Stimulated activated CD8-positive, alpha-beta memory T cell treated with anti-CD3 and anti-CD28 coated beads, Interleukin-2, amount 100 ng/mL, for 1 hour (primary cell): ENCODE data around the gene TMCC3.
"Not testable (repeated sequence)": the region's sequence is repeated elsewhere in the genome, so short reads cannot be mapped to it uniquely, and the experiment has no call there.

ENCODE experiments used
- DNase-seq, 2 donors: peaks; one replicate each; pipeline ENCODE4 v3.0.0-alpha.2; 2020; ENCODE audit warnings: low read depth in 2 of 2

The TMCC3 gene

GRCh38 chr12:94603434-94604365 is 46.7 kb downstream of the TMCC3 start:
- peak; percentile 14 to 18 for DNase-seq

DNA sequence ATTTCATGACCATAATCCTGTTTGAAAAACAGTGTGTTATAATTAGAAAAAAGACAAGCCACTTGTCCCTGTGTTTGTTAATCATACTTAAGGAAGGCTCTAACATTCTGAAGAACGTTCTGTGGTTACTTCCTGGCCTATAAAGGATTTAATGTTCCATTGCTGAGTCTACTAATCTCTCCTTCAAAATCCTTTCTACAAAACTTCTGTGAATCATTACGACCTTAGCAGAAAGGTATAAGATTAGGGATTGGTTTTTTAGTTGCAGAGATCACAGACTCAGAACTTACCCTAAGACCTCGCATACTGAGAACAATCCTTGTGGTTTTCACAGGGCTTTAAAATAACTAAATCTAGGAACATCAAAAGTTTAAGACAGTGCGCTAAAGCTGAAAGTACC is 48.3 kb downstream of the TMCC3 start:
- no peak for DNase-seq

DNA sequence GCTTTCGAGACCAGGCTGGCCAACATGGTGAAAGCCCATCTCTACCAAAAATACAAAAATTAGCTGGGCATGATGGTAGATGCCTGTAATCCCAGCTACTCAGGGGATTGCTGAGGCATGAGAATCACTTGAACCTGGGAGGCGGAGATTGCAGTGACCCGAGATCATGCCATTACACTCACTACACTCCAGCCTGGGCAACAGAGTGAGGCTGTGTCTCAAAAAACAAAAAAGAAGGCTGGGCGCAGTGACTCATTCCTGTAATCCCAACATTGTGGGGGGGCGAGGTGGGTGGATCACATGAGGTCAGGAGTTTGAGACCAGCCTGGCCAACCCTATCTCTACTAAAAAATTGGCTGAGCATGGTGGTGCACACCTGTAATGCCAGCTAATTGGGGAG is 49.0 kb downstream of the TMCC3 start:
- not testable (repeated sequence) for DNase-seq

DNA sequence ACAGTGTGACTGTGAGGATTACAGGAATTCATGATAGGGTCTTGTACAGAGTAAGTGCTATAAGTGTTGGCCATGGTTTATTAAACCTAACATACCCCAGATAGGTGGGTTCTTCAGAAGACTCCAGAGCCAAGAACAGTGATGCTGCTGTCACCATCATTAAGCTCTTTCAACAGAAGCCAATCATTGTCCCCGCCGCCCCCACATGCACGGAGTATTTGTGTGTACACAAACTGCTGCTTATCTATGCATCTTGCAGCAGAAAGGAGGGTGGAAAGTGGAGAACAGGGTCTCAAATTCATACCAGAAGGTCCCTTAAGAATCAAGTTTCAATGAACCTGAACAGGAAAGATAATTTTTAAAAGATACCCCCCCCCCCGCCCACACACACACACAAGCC is 51.2 kb downstream of the TMCC3 start:
- no peak for DNase-seq

GRCh38 chr12:94597268-94597667 is 53.1 kb downstream of the TMCC3 start:
- DNase-seq = no peak

GRCh38 chr12:94596596-94596995 is 53.8 kb downstream of the TMCC3 start:
- DNase-seq = no peak

DNA sequence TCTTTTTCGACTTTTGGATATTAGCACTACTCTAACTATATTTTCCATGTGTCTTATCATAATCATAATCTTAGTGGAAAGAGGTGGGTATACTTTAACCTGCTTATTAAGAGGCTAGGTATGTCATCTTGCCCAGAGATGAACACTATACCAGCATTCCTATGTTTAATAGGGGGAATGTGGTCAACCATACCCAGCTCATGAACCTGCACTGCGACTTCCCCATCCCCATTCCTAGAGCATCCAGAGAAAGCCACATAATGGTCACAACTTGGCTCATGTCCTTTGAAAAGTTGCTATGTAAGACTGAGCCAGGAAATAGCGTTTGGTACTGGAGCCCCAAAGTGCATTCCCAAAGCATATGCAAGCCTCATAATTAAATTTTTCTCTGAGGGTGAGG is 55.2 kb downstream of the TMCC3 start:
- DNase-seq = no peak

DNA sequence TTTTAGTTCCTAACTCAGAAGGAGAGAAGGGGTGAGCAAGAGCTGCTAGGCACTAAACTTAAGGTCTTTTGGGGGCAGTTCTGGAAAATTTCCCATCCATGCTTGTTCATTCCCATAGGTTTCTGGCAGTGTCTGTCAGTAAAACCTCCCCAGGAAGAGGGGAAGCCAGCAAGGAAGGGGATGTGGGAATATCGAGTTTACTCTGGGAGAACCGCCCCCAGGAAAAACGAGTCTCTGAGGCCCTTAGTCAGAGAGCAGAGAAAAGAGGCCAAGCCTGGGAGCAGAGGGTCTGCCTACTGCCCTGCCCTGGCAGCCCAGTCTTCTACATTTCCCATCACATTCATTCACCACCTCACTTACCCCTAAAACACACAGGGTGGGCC is 55.9 kb downstream of the TMCC3 start:
- DNase-seq = no peak

DNA sequence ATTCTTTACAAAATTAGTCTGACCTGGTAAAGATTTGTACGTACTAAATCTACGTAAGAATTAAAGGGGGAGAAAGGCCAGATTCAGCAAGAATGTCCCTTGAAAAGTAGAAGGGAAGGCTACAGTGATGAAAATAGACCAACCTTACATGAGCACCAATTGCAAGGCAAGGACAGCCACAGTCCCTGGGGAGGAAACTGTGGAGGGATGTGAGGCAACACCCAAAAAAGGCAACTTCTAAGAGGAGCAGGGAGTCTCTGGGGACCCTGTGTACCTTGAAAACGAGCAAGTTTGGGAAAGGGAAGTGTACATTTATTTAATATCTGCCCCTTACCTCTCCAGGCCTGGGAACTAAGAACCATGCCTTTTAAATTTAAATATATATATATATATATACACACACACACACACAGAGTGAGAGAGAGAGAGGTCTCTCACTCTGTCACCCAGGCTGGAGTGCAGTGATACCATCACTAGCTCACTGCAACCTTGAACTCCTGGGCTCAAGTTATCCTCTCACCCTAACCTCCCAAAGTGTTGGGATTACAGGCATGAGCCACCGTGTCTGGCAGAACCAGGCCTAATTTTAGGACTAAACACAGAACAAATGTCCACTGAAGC is 56.4 kb downstream of the TMCC3 start:
- DNase-seq = no peak

- DNase-seq = not testable (repeated sequence)
Observed at GRCh38 chr12:94592723-94593122, 57.6 kb downstream of the TMCC3 start.

- no peak for DNase-seq
Observed at GRCh38 chr12:94592080-94592479, 58.3 kb downstream of the TMCC3 start.

- DNase-seq = no peak
Observed at GRCh38 chr12:94590428-94590827, 59.9 kb downstream of the TMCC3 start.

DNA sequence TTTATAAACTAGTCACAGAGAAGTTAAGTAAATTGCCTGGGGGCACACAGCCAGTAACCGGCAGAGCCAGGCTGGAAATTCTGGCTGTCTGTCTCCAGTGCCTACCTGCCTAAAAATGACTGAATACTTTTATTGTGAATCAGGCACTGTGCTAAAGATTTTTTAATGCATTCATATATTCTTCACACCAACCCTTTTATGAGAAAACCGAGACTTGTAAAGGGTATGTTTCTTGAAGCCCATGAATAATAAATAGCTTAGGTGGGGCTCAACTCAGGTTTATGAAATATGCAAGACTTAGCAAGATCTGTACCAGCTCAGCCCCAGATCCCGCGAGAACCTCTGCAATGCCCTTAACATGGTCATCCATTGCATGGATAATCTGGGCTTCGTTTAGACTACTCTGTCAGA is 60.8 kb downstream of the TMCC3 start:
- no peak for DNase-seq

DNA sequence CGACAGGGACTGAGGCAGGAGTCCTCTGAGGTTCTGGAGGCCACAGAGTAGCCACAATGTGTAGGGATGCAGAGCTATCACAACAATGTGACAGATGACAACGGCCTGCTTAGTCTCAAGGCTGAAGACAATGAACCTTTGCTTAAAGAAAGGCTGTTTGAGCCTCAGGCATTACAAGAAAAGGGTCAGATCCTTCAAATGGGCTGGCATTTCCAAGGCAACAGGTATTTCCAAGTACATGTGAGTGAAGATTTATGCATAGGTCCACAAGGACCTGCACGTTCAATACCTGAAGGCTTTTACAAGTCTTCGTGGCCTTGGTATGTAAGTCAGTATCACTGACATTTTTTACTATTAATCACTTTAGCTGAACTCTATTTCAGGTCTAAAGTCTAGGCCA is 62.0 kb downstream of the TMCC3 start:
- DNase-seq = no peak

- DNase-seq = no peak
Observed at GRCh38 chr12:94587266-94588241, 62.8 kb downstream of the TMCC3 start.

- DNase-seq = no peak
Observed at GRCh38 chr12:94586589-94587259, 63.6 kb downstream of the TMCC3 start.

- DNase-seq = no peak
Observed at GRCh38 chr12:94585626-94586025, 64.7 kb downstream of the TMCC3 start.

DNA sequence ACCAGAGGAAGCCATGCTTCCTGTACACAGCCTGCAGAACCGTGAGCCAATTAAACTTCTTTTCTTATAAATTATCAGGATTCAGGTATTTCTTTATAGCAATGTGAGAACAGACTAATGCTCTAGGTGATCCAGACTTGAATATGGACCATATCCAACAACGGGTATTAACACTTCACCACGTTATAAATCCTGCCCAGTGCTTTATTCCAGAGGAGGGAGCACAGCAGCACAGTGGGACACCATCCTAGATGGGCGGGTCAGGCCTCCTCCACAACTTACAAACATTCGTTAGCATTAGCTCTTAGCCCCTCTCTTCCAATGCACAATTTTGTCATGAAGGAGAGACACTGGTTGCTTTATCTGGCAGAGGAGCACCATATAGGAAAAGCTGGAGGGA is 66.0 kb downstream of the TMCC3 start:
- no peak for DNase-seq

- DNase-seq = no peak
Observed at GRCh38 chr12:94582591-94582990, 67.8 kb downstream of the TMCC3 start.

DNA sequence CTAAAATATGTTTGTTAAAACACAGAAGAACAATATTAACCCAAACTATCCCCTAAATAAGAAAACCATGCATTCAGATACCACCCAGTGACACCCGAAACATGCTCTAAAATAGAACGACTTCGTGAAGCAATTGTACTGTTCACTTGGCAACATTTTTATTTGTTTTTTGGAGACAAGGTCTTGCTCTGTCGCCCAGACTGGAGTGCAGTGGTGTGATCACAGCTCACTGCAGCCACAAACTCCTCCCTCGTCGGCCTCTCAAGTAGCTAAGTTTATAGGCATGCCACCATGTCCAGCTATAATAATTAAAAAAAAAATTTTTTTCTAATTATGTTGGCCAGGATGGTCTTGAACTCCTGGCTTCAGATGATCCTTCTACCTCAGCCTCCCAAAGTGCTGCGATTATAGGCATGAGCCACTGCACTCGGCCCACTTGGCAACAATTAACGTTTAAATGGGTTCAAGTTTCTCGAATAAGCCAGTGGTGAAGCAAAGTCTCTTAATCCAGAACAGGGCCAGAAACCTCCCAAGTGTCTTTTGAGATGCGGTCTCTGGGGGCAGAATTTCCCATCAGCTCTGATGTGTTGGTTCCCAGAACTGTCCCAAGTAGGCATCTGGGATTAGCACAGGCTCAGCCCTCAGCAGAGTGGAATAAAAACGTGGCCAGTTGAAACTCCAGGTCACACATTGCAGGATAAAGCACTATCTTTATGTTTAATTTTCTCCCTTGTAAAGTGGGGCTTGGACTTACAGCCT is 74.5 kb downstream of the TMCC3 start:
- DNase-seq = no peak

GRCh38 chr12:94575024-94575423 is 75.3 kb downstream of the TMCC3 start:
- no peak for DNase-seq
